Pancreas (tissue), 10 donors: ENCODE measurements around the gene ETV2. TPM values are rescaled to one million over a fixed set of nuclear protein-coding genes. Genes with fewer than 3 reads are reported as not detected.

Experiments used
- ATAC-seq, 4 donors: fragments of 200-7000 bp; cut with Tn5 transposase; one replicate each; pipeline versions ENCODE4 v1.8.0 to v1.9.1; 2020; ENCODE audit warnings: mild to moderate bottlenecking in 4 of 4, moderate library complexity in 4 of 4
- DNase-seq, 6 donors: peaks; one replicate each; pipeline ENCODE4 v3.0.0-alpha.2; 2020
- FAIRE-seq: peaks from 2 replicates; lab custom pipeline; 2012; peaks lifted over from hg19 to GRCh38; lab: Jason Lieb, UNC
- H3K27ac ChIP-seq, 4 donors: fragments of 200-600 bp; sonication (generic); 1 replicate in 3 of 4; 2 replicates in 1 of 4; pipeline versions ENCODE4 v1.5.0 to v1.8.0; 2020
- H3K27me3 ChIP-seq, 4 donors: fragments of 200-600 bp; one replicate each; pipeline ENCODE4 v1.8.0; 2021
- H3K36me3 ChIP-seq, 3 donors: fragments of 200-600 bp; sonication (generic) in 1 of 3; one replicate each; pipeline versions ENCODE4 v1.5.0 to v1.8.0; 2020 to 2021
- H3K4me1 ChIP-seq, 3 donors: fragments of 200-600 bp; one replicate each; pipeline ENCODE4 v1.8.0; 2021
- H3K4me3 ChIP-seq, 4 donors: fragments of 200-600 bp; sonication (generic) in 2 of 4; one replicate each; pipeline versions ENCODE4 v1.5.0 to v1.8.0; 2020 to 2021
- H3K9me3 ChIP-seq, 4 donors: fragments of 200-600 bp; one replicate each; pipeline ENCODE4 v1.8.0; 2021
- WGBS, 2 donors: extraction: QIAGEN DNeasy Blood & Tissue Kit; methylation state at CpG; one replicate each; pipeline ENCODE4 v1.1.7; 2013; 5-methylcytosine and 5-hydroxymethylcytosine counted together
- intact Hi-C, 3 donors: fragments of 100-400 bp; cut with DNase I; formaldehyde crosslinking; loops; one replicate each; pipeline versions ENCODE4 v1.11.1 to v1.14.2; 2022
- polyA plus RNA-seq, 2 donors: library from polyadenylated mRNA; stranded (reverse); fragments of 200-250 nt; gene quantifications; one replicate each; pipeline ENCODE4 v1.2.3, GENCODE V29; 2013
- total RNA-seq, 6 donors: library from RNA; stranded (reverse); fragmentation: NEBNext Ultra II Directional in 4 of 6; extraction: Animal tissue kit (Norgen Biotek cat#: 25700) in 4 of 6; gene quantifications; one replicate each; pipeline versions ENCODE4 v1.2.1 to v1.2.4, GENCODE V29; 2021 to 2023
- TF ChIP-seq, protein P1 (sequence below), 4 donors: fragments of 200-600 bp; sonication (generic) in 3 of 4; IDR thresholded peaks; one replicate each; pipeline versions ENCODE4 v1.5.0 to v1.8.0; 2021; ENCODE audit warnings: antibody characterized with exemption in 4 of 4
- donor health status: healthy with polysubstance abuse.
- donor health status: DM: no; HTN: no; CAD: no; lungs with moderate emphysema.
- donor health status: DM: no; HTN: no; CAD: no.
- donor health status: control.
- donor health status: control.
- donor health status: Bipolar disorder and iron deficiency.
- donor health status: DM: yes; HTN: yes; CAD: no.
- donor health status: DM: no; HTN: no; CAD: no.
- donor health status: DM: no; HTN: no; CAD: no.
- donor health status: DM: yes; HTN: yes; CAD: no.

Gene ETV2
- total and polyA plus RNA-seq, 8 donors: 0.32 to 4.1 (median 1.2) TPM

- peaks cover 0 to 5% (median 0%) of the 10 kb centered on the region in 3 donors for H3K36me3 ChIP-seq
- H3K9me3 ChIP-seq: no peaks in the 10 kb centered on the region
- ATAC-seq (no peak), DNase-seq (peak in 5 of 6 donors; percentile 37 to 82 (median 56)), FAIRE-seq (no peak)
- 24 to 31% methylated on average over 15 of the region's 15 CpGs for WGBS, 2 donors
- intact Hi-C loops: no loop called here
- TF ChIP-seq, protein P1, sequence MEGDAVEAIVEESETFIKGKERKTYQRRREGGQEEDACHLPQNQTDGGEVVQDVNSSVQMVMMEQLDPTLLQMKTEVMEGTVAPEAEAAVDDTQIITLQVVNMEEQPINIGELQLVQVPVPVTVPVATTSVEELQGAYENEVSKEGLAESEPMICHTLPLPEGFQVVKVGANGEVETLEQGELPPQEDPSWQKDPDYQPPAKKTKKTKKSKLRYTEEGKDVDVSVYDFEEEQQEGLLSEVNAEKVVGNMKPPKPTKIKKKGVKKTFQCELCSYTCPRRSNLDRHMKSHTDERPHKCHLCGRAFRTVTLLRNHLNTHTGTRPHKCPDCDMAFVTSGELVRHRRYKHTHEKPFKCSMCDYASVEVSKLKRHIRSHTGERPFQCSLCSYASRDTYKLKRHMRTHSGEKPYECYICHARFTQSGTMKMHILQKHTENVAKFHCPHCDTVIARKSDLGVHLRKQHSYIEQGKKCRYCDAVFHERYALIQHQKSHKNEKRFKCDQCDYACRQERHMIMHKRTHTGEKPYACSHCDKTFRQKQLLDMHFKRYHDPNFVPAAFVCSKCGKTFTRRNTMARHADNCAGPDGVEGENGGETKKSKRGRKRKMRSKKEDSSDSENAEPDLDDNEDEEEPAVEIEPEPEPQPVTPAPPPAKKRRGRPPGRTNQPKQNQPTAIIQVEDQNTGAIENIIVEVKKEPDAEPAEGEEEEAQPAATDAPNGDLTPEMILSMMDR (IDR thresholded peaks at IDR 0.05): no peak
- H3K27ac ChIP-seq: peak overlapping the region; percentile 81 to 88 (median 86)
- no peaks in the 10 kb centered on the region for H3K27me3 ChIP-seq
- H3K4me1 ChIP-seq: peaks cover 0 to 3% (median 0%) of the 10 kb centered on the region in 3 donors
- peak overlapping the region; percentile 42 to 59 (median 50) for H3K4me3 ChIP-seq
Measured at GRCh38 chr19:35642798-35643254, 1.3 kb downstream of the ETV2 start.

DNA sequence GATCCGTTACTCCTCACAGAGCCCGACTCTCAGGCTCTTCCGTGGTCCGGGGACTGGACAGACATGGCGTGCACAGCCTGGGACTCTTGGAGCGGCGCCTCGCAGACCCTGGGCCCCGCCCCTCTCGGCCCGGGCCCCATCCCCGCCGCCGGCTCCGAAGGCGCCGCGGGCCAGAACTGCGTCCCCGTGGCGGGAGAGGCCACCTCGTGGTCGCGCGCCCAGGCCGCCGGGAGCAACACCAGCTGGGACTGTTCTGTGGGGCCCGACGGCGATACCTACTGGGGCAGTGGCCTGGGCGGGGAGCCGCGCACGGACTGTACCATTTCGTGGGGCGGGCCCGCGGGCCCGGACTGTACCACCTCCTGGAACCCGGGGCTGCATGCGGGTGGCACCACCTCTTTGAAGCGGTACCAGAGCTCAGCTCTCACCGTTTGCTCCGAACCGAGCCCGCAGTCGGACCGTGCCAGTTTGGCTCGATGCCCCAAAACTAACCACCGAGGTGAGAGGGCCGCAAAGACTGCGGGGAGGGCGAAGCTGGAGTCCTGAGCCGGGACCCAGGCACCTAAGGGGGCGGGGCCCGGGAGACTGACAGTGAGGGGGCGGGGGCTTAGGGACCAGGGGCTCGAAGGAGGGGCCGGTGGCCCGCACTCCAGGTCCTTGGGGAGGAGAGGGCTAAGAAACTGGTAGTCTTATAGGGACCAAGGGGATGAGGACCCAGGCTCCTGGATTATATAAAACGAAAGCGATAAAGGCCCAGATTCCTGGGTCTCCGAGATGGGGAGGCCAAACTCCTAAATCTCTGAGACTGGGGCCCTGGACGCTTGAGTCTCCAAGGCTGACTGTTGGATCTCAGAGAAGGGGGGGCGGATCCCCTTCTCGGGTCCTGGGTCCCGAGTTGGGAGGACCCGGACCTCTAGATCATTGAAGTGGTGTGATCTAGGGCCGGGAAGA, 2.0 kb downstream of the ETV2 start:
- Histone ChIP-seq H3K27ac (peak overlapping the region; percentile 81 to 88 (median 86)), H3K9me3 (no peaks in the 10 kb centered on the region), H3K36me3 (no peaks in the 10 kb centered on the region), H3K4me3 (peak overlapping the region; percentile 42 to 59 (median 50)), H3K4me1 (peaks cover 0 to 3% (median 0%) of the 10 kb centered on the region in 3 donors), H3K27me3 (no peaks in the 10 kb centered on the region)
- FAIRE-seq: no peak
- intact Hi-C loops: no loop called here
- 0% methylated on average over 67 to 69 of the region's 69 CpGs for WGBS, 2 donors
- ATAC-seq: peak; percentile 70 to 81 (median 74)
- TF ChIP-seq, protein P1 (IDR thresholded peaks at IDR 0.05): no peak
- peak; percentile 84 to 96 (median 90) for DNase-seq

DNA sequence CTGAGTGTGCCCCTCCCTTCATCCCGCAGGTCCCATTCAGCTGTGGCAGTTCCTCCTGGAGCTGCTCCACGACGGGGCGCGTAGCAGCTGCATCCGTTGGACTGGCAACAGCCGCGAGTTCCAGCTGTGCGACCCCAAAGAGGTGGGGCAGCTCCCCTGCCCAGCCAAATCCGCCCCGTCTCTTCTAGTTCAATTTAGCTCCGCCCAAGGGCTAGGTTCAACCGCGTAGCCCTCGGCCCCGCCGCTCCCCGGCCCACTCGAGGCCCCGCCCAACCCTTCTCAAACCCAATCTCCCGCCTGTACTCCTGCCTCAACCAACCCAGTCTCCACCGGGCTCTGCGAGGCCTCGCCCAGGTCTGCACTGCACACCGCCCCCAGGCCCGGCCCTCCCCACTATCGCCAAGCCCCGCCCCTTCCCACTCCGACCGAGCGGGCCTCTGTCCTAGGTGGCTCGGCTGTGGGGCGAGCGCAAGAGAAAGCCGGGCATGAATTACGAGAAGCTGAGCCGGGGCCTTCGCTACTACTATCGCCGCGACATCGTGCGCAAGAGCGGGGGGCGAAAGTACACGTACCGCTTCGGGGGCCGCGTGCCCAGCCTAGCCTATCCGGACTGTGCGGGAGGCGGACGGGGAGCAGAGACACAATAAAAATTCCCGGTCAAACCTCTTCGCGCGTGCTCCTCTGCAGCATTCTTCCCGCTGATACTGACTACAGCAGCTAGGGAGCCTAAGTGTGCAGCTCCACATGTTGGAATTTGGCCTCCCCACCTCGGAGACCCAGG, 2.9 kb downstream of the ETV2 start:
- FAIRE-seq (no peak), DNase-seq (peak; percentile 93 to 99 (median 97)), ATAC-seq (peak; percentile 82 to 89 (median 83))
- Histone ChIP-seq H3K4me3 (peak overlapping the region; percentile 42 to 59 (median 50)), H3K9me3 (no peaks in the 10 kb centered on the region), H3K36me3 (no peaks in the 10 kb centered on the region), H3K4me1 (peaks cover 3 to 4% (median 4%) of the 10 kb centered on the region in 3 donors), H3K27ac (peak overlapping the region; percentile 81 to 88 (median 86)), H3K27me3 (no peaks in the 10 kb centered on the region)
- 1% methylated on average over 59 to 60 of the region's 60 CpGs for WGBS, 2 donors
- intact Hi-C loops: no loop called here
- TF ChIP-seq, protein P1 (IDR thresholded peaks at IDR 0.05): no peak

DNA sequence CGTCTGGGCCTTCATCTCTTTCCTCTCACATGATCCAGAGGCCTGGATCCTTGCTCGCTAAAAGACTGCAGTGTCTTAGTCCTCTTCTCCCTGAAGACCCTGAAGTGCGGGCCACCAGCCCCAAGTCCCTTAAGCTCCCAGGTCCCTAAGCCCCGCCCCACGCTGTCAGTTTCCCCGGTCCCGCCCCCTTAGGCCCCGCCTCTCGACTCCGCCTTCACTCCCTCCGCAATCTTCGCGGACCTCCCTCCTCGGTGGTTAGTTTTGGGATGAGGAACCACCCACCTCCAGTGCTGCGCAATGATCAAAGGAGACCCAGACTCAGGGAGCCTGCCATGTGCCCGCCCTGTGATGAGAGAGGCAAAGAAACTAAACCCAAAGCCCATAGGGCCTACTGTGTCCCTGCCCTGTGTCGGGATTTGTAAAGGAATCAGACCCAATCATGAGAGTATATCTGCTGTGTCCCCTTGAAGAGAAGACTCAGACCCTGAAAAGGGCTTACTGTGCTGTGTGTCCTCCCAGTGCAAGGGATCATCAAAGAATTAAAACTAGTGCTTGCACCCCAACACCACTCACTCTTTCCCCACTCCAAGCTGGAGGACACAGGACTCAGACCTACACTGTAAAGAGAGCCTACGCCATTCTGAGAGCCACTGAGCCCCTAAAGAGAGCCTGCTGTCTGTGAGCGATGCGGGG, 3.6 kb downstream of the ETV2 start:
- FAIRE-seq (no peak), ATAC-seq (peak; percentile 18 to 37 (median 28)), DNase-seq (peak; percentile 45 to 90 (median 84))
- Histone ChIP-seq H3K4me1 (peaks cover 3 to 11% (median 8%) of the 10 kb centered on the region in 3 donors), H3K27ac (peak overlapping the region; percentile 81 to 88 (median 86)), H3K36me3 (no peaks in the 10 kb centered on the region), H3K27me3 (no peaks in the 10 kb centered on the region), H3K9me3 (no peaks in the 10 kb centered on the region), H3K4me3 (peak overlapping the region; percentile 42 to 59 (median 50))
- WGBS, 2 donors: 19 to 25% methylated on average over 20 of the region's 20 CpGs
- TF ChIP-seq, protein P1 (IDR thresholded peaks at IDR 0.05): no peak
- intact Hi-C loops: no loop called here
